Measurements from ENCODE around the gene KCNQ1. TPM values are rescaled to one million over a fixed set of nuclear protein-coding genes. Genes with fewer than 3 reads are reported as not detected.

KCNQ1 gene
- total and polyA plus RNA-seq, 2 of the 13 experiments (the other 11 are each of a cell fraction or from before 2014, with no cell fraction given) = 0.02 to 0.08 TPM

DNA sequence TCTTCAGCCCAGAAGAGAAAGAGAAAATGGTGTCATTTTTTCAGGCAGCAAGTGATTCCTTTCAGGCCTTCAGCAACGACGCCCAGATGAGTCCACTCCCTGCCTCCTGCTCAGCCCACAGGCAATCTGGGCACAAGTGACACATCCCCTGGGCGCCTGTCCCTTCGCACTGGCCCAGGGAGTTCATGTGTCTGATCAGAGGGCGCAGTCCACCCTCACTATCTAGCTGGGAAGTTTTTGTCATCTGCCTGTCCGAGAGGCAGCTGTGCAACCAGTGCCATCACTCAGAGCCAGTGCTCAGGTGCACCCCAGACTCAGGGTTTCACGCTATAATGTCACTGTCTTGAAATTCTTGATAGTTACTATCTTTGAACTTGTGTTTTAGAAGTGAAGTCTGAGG is 256.4 kb downstream of the KCNQ1 start:
- Histone ChIP-seq H3K4me2 (ENCODE audit: low read depth, low read length) (peak overlapping the region; percentile 88), H3K36me3 (replicated peaks in 1 of 2; ENCODE audit: control insufficient read depth in 1 of 2, insufficient read depth in 2 of 2, low read length in 2 of 2) (peaks cover under 1 to 4% of the 10 kb centered on the region in 2 experiments; a peak in 4 of 5 replicates), H3K79me2 (ENCODE audit: insufficient read depth, low read length) (peaks cover 42% of the 10 kb centered on the region), H4K20me1 (ENCODE audit: insufficient read depth, low read length) (peaks cover 30% of the 10 kb centered on the region), H3K9me3 (ENCODE audit: low read length) (0 out of 2 replicates have a peak, but pooled peaks cover 2% of the 10 kb centered on the region), H3K27ac (ENCODE audit: extremely low read length, insufficient read depth, low read length) (peak overlapping the region; percentile 95), H3K4me3 (replicated peaks in 1 of 3; ENCODE audit: insufficient read depth in 1 of 3, low read depth in 2 of 3, low read length in 3 of 3) (peak overlapping the region; percentile 73 to 95 (median 94)), H3K9ac (ENCODE audit: insufficient read depth, low read depth, low read length) (peak overlapping the region; percentile 100), H3K27me3 (ENCODE audit: control insufficient read depth in 1 of 2, insufficient read depth in 2 of 2, low read length in 2 of 2) (peaks cover 0 to 6% of the 10 kb centered on the region in 2 experiments; a peak in 3 of 5 replicates), H2AFZ (ENCODE audit: low read length) (no peak overlapping the region), H3K4me1 (ENCODE audit: insufficient read depth, low read length) (peaks cover 43% of the 10 kb centered on the region)
- POLR2A ChIA-PET = interaction anchor here (0.6 to 3.4 kb wide), 5 partner anchors 10 to 29 kb away, joined by 3 to 72 read pairs (median 3); no protein-coding TSS in a partner anchor
- DNase-seq (ENCODE audit: low spot score) = peak; percentile 43
- TSS peak; percentile 84 for BruUV-seq (replicated peaks)
- peak; percentile 35 for ATAC-seq
- CTCF ChIA-PET (ENCODE audit: low intra/inter-chr PET ratio, low total read pairs) = no interaction called here
- in situ Hi-C loops (cut with HindIII; ENCODE audit: extremely low pct_ligation_motif_present, low pct_unique_long_range_greater_than_20kb) = no loop called here
- WGBS (ENCODE audit: low lambda C conversion rate) = 2% methylated on average over 7 of the region's 7 CpGs
- intact Hi-C loops (cut with micrococcal nuclease; ENCODE audit: unreplicated experiment) = no loop called here
- peak; percentile 51 for FAIRE-seq
- TF ChIP-seq ZNF124 (CRISPR knock-in tag; IDR thresholded peaks at IDR 0.05) (no peak), CAMTA2 (CRISPR knock-in tag; IDR thresholded peaks at IDR 0.05; ENCODE audit: borderline replicate concordance) (no peak), TMF1 (CRISPR knock-in tag; IDR thresholded peaks at IDR 0.05; ENCODE audit: low read depth) (no peak), ARNTL (CRISPR knock-in tag; IDR thresholded peaks at IDR 0.05) (no peak), ZNF878 (CRISPR knock-in tag; IDR thresholded peaks at IDR 0.05) (no peak), ZNF556 (CRISPR knock-in tag; IDR thresholded peaks at IDR 0.05; ENCODE audit: borderline replicate concordance) (no peak), ZBTB20 (CRISPR knock-in tag; IDR thresholded peaks at IDR 0.05; ENCODE audit: borderline replicate concordance, low read depth) (0 out of 2 replicates have a peak, but pooled peaks have one; percentile 29), GATAD2A (CRISPR knock-in tag; IDR thresholded peaks at IDR 0.05) (0 out of 2 replicates have a peak, but pooled peaks have one; percentile 7), DMAP1 (CRISPR knock-in tag; IDR thresholded peaks at IDR 0.05) (no peak), MTF1 (CRISPR knock-in tag; IDR thresholded peaks at IDR 0.05) (no peak)
- TF ChIP-seq, protein P1, sequence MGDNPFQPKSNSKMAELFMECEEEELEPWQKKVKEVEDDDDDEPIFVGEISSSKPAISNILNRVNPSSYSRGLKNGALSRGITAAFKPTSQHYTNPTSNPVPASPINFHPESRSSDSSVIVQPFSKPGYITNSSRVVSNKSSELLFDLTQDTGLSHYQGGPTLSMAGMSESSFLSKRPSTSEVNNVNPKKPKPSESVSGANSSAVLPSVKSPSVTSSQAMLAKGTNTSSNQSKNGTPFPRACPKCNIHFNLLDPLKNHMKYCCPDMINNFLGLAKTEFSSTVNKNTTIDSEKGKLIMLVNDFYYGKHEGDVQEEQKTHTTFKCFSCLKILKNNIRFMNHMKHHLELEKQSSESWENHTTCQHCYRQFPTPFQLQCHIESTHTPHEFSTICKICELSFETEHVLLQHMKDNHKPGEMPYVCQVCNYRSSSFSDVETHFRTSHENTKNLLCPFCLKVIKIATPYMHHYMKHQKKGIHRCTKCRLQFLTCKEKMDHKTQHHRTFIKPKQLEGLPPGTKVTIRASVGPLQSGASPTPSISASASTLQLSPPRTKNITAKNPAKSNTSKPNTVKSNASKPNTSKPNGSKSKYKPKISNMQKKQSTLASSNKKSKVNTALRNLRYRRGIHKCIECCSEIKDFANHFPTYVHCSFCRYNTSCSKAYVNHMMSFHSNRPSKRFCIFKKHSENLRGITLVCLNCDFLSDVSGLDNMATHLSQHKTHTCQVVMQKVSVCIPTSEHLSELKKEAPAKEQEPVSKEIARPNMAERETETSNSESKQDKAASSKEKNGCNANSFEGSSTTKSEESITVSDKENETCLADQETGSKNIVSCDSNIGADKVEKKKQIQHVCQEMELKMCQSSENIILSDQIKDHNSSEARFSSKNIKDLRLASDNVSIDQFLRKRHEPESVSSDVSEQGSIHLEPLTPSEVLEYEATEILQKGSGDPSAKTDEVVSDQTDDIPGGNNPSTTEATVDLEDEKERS (CRISPR knock-in tag; IDR thresholded peaks at IDR 0.05) = 0 out of 2 replicates have a peak, but pooled peaks have one; percentile 34
- TF ChIP-seq, protein P2, sequence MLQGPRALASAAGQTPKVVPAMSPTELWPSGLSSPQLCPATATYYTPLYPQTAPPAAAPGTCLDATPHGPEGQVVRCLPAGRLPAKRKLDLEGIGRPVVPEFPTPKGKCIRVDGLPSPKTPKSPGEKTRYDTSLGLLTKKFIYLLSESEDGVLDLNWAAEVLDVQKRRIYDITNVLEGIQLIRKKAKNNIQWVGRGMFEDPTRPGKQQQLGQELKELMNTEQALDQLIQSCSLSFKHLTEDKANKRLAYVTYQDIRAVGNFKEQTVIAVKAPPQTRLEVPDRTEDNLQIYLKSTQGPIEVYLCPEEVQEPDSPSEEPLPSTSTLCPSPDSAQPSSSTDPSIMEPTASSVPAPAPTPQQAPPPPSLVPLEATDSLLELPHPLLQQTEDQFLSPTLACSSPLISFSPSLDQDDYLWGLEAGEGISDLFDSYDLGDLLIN (CRISPR knock-in tag; IDR thresholded peaks at IDR 0.05; ENCODE audit: borderline replicate concordance) = no peak
- TF ChIP-seq, protein P3, sequence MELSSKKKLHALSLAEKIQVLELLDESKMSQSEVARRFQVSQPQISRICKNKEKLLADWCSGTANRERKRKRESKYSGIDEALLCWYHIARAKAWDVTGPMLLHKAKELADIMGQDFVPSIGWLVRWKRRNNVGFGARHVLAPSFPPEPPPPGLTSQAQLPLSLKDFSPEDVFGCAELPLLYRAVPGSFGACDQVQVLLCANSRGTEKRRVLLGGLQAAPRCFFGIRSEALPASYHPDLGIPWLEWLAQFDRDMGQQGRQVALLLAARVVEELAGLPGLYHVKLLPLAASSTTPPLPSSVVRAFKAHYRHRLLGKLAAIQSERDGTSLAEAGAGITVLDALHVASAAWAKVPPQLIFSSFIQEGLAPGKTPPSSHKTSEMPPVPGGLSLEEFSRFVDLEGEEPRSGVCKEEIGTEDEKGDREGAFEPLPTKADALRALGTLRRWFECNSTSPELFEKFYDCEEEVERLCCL (CRISPR knock-in tag; IDR thresholded peaks at IDR 0.05; ENCODE audit: borderline replicate concordance) = no peak
- TF ChIP-seq, protein P4, sequence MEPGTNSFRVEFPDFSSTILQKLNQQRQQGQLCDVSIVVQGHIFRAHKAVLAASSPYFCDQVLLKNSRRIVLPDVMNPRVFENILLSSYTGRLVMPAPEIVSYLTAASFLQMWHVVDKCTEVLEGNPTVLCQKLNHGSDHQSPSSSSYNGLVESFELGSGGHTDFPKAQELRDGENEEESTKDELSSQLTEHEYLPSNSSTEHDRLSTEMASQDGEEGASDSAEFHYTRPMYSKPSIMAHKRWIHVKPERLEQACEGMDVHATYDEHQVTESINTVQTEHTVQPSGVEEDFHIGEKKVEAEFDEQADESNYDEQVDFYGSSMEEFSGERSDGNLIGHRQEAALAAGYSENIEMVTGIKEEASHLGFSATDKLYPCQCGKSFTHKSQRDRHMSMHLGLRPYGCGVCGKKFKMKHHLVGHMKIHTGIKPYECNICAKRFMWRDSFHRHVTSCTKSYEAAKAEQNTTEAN (CRISPR knock-in tag; conservative IDR thresholded peaks at IDR 0.05) = no peak
- TF ChIP-seq, protein P5, sequence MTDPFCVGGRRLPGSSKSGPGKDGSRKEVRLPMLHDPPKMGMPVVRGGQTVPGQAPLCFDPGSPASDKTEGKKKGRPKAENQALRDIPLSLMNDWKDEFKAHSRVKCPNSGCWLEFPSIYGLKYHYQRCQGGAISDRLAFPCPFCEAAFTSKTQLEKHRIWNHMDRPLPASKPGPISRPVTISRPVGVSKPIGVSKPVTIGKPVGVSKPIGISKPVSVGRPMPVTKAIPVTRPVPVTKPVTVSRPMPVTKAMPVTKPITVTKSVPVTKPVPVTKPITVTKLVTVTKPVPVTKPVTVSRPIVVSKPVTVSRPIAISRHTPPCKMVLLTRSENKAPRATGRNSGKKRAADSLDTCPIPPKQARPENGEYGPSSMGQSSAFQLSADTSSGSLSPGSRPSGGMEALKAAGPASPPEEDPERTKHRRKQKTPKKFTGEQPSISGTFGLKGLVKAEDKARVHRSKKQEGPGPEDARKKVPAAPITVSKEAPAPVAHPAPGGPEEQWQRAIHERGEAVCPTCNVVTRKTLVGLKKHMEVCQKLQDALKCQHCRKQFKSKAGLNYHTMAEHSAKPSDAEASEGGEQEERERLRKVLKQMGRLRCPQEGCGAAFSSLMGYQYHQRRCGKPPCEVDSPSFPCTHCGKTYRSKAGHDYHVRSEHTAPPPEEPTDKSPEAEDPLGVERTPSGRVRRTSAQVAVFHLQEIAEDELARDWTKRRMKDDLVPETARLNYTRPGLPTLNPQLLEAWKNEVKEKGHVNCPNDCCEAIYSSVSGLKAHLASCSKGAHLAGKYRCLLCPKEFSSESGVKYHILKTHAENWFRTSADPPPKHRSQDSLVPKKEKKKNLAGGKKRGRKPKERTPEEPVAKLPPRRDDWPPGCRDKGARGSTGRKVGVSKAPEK (CRISPR knock-in tag; IDR thresholded peaks at IDR 0.05; ENCODE audit: borderline replicate concordance) = 0 out of 2 replicates have a peak, but pooled peaks have one; percentile 38

All from HepG2 (cell line).